ENCODE data around the gene KBTBD3.
"Not testable (repeated sequence)": the region's sequence is repeated elsewhere in the genome, so short reads cannot be mapped to it uniquely, and the experiment has no call there.

Gene KBTBD3

GRCh38 chr11:106070606-106071005, 6.5 kb downstream of the KBTBD3 start:
- TF ChIP-seq Cebpa-rat (IDR thresholded peaks at IDR 0.05) = peak in 1 of 11 experiments; percentile 37; a peak in 2 of 22 replicates
- Histone ChIP-seq H3K36me3 (peaks cover 0 to 12% (median 0%) of the 10 kb centered on the region in 11 experiments; a peak in 4 of 22 replicates), H3K4me2 (no peak overlapping the region), H3K27me3 (no peaks in the 10 kb centered on the region), H3K4me1 (peaks cover 0 to 3% (median 1%) of the 10 kb centered on the region in 10 experiments; a peak in 5 of 20 replicates), H3K9ac (no peak overlapping the region), H3K9me3 (replicated peaks in 1 of 11) (no peaks in the 10 kb centered on the region), H3K4me3 (no peak overlapping the region), H4K20me1 (no peaks in the 10 kb centered on the region), H3K27ac (no peak overlapping the region)

- H3K9ac ChIP-seq = no peak overlapping the region
- no peak overlapping the region for H3K27ac ChIP-seq
- H3K4me3 ChIP-seq = no peak overlapping the region
- peaks cover 0 to 16% (median 4%) of the 10 kb centered on the region in 11 experiments; a peak in 9 of 22 replicates for H3K36me3 ChIP-seq
- peaks cover 0 to 5% (median 0%) of the 10 kb centered on the region in 10 experiments; a peak in 1 of 20 replicates for H3K4me1 ChIP-seq
- no peak overlapping the region for H3K4me2 ChIP-seq
- H4K20me1 ChIP-seq = no peaks in the 10 kb centered on the region
- TF ChIP-seq Cebpa-rat (IDR thresholded peaks at IDR 0.05) = no peak
- no peaks in the 10 kb centered on the region for H3K27me3 ChIP-seq
- peaks cover 0 to 4% (median 0%) of the 10 kb centered on the region in 11 experiments; a peak in 1 of 22 replicates for H3K9me3 ChIP-seq (replicated peaks in 1 of 11)
Observed at GRCh38 chr11:106063009-106063408, 14.1 kb downstream of the KBTBD3 start.

- Histone ChIP-seq H3K9ac (no peak overlapping the region), H3K36me3 (peaks cover 0 to 22% (median 4%) of the 10 kb centered on the region in 11 experiments; a peak in 9 of 22 replicates), H3K4me2 (no peak overlapping the region), H3K27me3 (no peaks in the 10 kb centered on the region), H3K4me1 (peaks cover 0 to 5% (median 0%) of the 10 kb centered on the region in 10 experiments; a peak in 1 of 20 replicates), H3K27ac (no peak overlapping the region), H3K4me3 (no peak overlapping the region), H4K20me1 (no peaks in the 10 kb centered on the region), H3K9me3 (replicated peaks in 1 of 11) (peaks cover 0 to 4% (median 0%) of the 10 kb centered on the region in 11 experiments; a peak in 1 of 22 replicates)
- no peak for TF ChIP-seq Cebpa-rat (IDR thresholded peaks at IDR 0.05)
Observed at GRCh38 chr11:106061954-106062949, 14.9 kb downstream of the KBTBD3 start.

GRCh38 chr11:106061249-106061784, 15.8 kb downstream of the KBTBD3 start:
- Histone ChIP-seq H3K27me3 (no peaks in the 10 kb centered on the region), H3K4me2 (no peak overlapping the region), H3K36me3 (peaks cover 0 to 17% (median 4%) of the 10 kb centered on the region in 11 experiments; a peak in 8 of 22 replicates), H4K20me1 (no peaks in the 10 kb centered on the region), H3K27ac (no peak overlapping the region), H3K9ac (no peak overlapping the region), H3K4me3 (no peak overlapping the region), H3K9me3 (replicated peaks in 1 of 11) (peaks cover 0 to 4% (median 0%) of the 10 kb centered on the region in 11 experiments; a peak in 1 of 22 replicates), H3K4me1 (peaks cover 0 to 5% (median 0%) of the 10 kb centered on the region in 10 experiments; a peak in 1 of 20 replicates)
- no peak for TF ChIP-seq Cebpa-rat (IDR thresholded peaks at IDR 0.05)

GRCh38 chr11:106059617-106060016, 17.5 kb downstream of the KBTBD3 start:
- TF ChIP-seq Cebpa-rat (IDR thresholded peaks at IDR 0.05) = no peak
- H3K9ac ChIP-seq = no peak overlapping the region
- H3K4me1 ChIP-seq = peaks cover 0 to 5% (median 0%) of the 10 kb centered on the region in 10 experiments; a peak in 1 of 20 replicates
- no peaks in the 10 kb centered on the region for H3K27me3 ChIP-seq
- no peak overlapping the region for H3K4me3 ChIP-seq
- H3K36me3 ChIP-seq = peaks cover 0 to 17% (median 4%) of the 10 kb centered on the region in 11 experiments; a peak in 8 of 22 replicates
- no peak overlapping the region for H3K27ac ChIP-seq
- peaks cover 0 to 4% (median 0%) of the 10 kb centered on the region in 11 experiments; a peak in 1 of 22 replicates for H3K9me3 ChIP-seq (replicated peaks in 1 of 11)
- H3K4me2 ChIP-seq = no peak overlapping the region
- H4K20me1 ChIP-seq = no peaks in the 10 kb centered on the region

GRCh38 chr11:106058377-106058776, 18.8 kb downstream of the KBTBD3 start:
- H3K4me2 ChIP-seq; H3K9ac ChIP-seq; H3K27ac ChIP-seq; H3K4me3 ChIP-seq; H3K27me3 ChIP-seq; H4K20me1 ChIP-seq; H3K9me3 ChIP-seq (replicated peaks in 1 of 11); H3K4me1 ChIP-seq: not testable (repeated sequence)
- peaks cover 0 to 17% (median 4%) of the 10 kb centered on the region in 11 experiments; a peak in 8 of 22 replicates for H3K36me3 ChIP-seq

- H4K20me1 ChIP-seq = no peaks in the 10 kb centered on the region
- H3K9ac ChIP-seq = no peak overlapping the region
- no peak overlapping the region for H3K4me2 ChIP-seq
- no peak overlapping the region for H3K4me3 ChIP-seq
- no peaks in the 10 kb centered on the region for H3K4me1 ChIP-seq
- no peaks in the 10 kb centered on the region for H3K27me3 ChIP-seq
- H3K36me3 ChIP-seq = no peaks in the 10 kb centered on the region
- no peaks in the 10 kb centered on the region for H3K9me3 ChIP-seq (replicated peaks in 1 of 11)
- no peak for TF ChIP-seq Cebpa-rat (IDR thresholded peaks at IDR 0.05)
- H3K27ac ChIP-seq = no peak overlapping the region
Observed at GRCh38 chr11:106051103-106051502, 26.0 kb downstream of the KBTBD3 start.

GRCh38 chr11:106049727-106050476, 27.2 kb downstream of the KBTBD3 start:
- H4K20me1 ChIP-seq = no peaks in the 10 kb centered on the region
- no peaks in the 10 kb centered on the region for H3K27me3 ChIP-seq
- H3K4me1 ChIP-seq = no peaks in the 10 kb centered on the region
- H3K27ac ChIP-seq = no peak overlapping the region
- H3K36me3 ChIP-seq = no peaks in the 10 kb centered on the region
- H3K9me3 ChIP-seq (replicated peaks in 1 of 11) = no peaks in the 10 kb centered on the region
- no peak for TF ChIP-seq Cebpa-rat (IDR thresholded peaks at IDR 0.05)
- no peak overlapping the region for H3K4me3 ChIP-seq
- no peak overlapping the region for H3K9ac ChIP-seq
- no peak overlapping the region for H3K4me2 ChIP-seq

GRCh38 chr11:106047631-106048030, 29.5 kb downstream of the KBTBD3 start:
- H4K20me1 ChIP-seq = no peaks in the 10 kb centered on the region
- H3K36me3 ChIP-seq = no peaks in the 10 kb centered on the region
- no peaks in the 10 kb centered on the region for H3K4me1 ChIP-seq
- no peak overlapping the region for H3K4me3 ChIP-seq
- no peaks in the 10 kb centered on the region for H3K27me3 ChIP-seq
- no peak overlapping the region for H3K9ac ChIP-seq
- H3K9me3 ChIP-seq (replicated peaks in 1 of 11) = no peaks in the 10 kb centered on the region
- H3K27ac ChIP-seq = no peak overlapping the region
- TF ChIP-seq Cebpa-rat (IDR thresholded peaks at IDR 0.05) = no peak
- no peak overlapping the region for H3K4me2 ChIP-seq
